HepG2 (cell line): ENCODE data around the gene SPDL1. TPM values are rescaled to one million over a fixed set of nuclear protein-coding genes. Genes with fewer than 3 reads are reported as not detected.
A peak's percentile ranks its signal among the peaks of the same experiment; 100 is the strongest.

Experiments used
- ATF1 ChIP-seq: IDR thresholded peaks from 2 replicates; pipeline ENCODE4 v1.6.1; 2016; ENCODE audit warnings: mild to moderate bottlenecking, control low read depth
- HNRNPH1 ChIP-seq: fragments of 200-400 bp; formaldehyde crosslinking; optimal IDR thresholded peaks from 2 replicates; pipeline ENCODE3; 2017; ENCODE audit warnings: mild to moderate bottlenecking, low read depth, low read length
- PCBP2 ChIP-seq: fragments of 200-400 bp; formaldehyde crosslinking; optimal IDR thresholded peaks from 2 replicates; pipeline ENCODE3; 2018; ENCODE audit warnings: low read length, low read depth; ENCODE audit not compliant: poor library complexity, severe bottlenecking
- RAD51 ChIP-seq: fragments of 450-650 bp; IDR thresholded peaks from 2 replicates; pipeline ENCODE4 v1.6.1; 2016; ENCODE audit warnings: borderline replicate concordance
- SNAPC2 ChIP-seq: sonication (generic); formaldehyde crosslinking; IDR thresholded peaks from 2 replicates; pipeline ENCODE4 v1.8.1; 2022; ENCODE audit warnings: mild to moderate bottlenecking, missing genetic modification reagents
- SRSF1 ChIP-seq: fragments of 200-400 bp; formaldehyde crosslinking; optimal IDR thresholded peaks from 2 replicates; pipeline ENCODE3; 2017; ENCODE audit warnings: mild to moderate bottlenecking, low read depth, low read length, moderate library complexity
- TEAD2 ChIP-seq: sonication (generic); formaldehyde crosslinking; IDR thresholded peaks from 2 replicates; pipeline ENCODE4 v1.9.0; 2021; ENCODE audit warnings: missing genetic modification reagents
- ZIK1 ChIP-seq: sonication (generic); formaldehyde crosslinking; IDR thresholded peaks from 2 replicates; pipeline ENCODE4 v1.5.0; 2020; ENCODE audit warnings: mild to moderate bottlenecking, low read depth, missing genetic modification reagents, borderline replicate concordance
- ZNF746 ChIP-seq: sonication (generic); formaldehyde crosslinking; IDR thresholded peaks from 2 replicates; pipeline ENCODE4 v1.8.0; 2022; ENCODE audit warnings: mild to moderate bottlenecking, missing genetic modification reagents
- polyA plus RNA-seq, 8 experiments: library from polyadenylated mRNA; depleted of rRNA in 3 of 8; stranded (reverse) in 7 of 8; unstranded in 1 of 8; fragments of >200 nt; fragmentation: Illumina TruSeq in 4 of 8; extraction: Trizol in 4 of 8; gene quantifications; 2 replicates each; pipeline versions ENCODE4 v1.2.1 to v1.2.3, GENCODE V29; 2011 to 2016; ENCODE audit warnings: low read depth in 4 of 8, missing spikeins in 1 of 8, mixed read lengths in 1 of 8; ENCODE audit not compliant: insufficient read depth in 1 of 8
- total RNA-seq, 5 experiments: library from RNA; depleted of rRNA; stranded (reverse); fragments of >200 nt; fragmentation: Illumina TruSeq; extraction: Trizol; gene quantifications; 2 replicates each; pipeline ENCODE4 v1.2.3, GENCODE V29; 2016; ENCODE audit warnings: low read depth in 1 of 5
- TF ChIP-seq, protein P1 (sequence below): sonication (generic); formaldehyde crosslinking; conservative IDR thresholded peaks from 2 replicates; pipeline ENCODE4 v1.4.0; 2020; ENCODE audit warnings: missing genetic modification reagents
- TF ChIP-seq, protein P2 (sequence below): IDR thresholded peaks from 2 replicates; pipeline ENCODE4 v1.6.1; 2016; ENCODE audit warnings: missing biosample characterization, missing genetic modification reagents, low read depth
- TF ChIP-seq, protein P3 (sequence below): sonication (generic); formaldehyde crosslinking; IDR thresholded peaks from 2 replicates; pipeline ENCODE4 v1.4.0; 2020; ENCODE audit warnings: mild to moderate bottlenecking, missing genetic modification reagents, borderline replicate concordance
- TF ChIP-seq, protein P4 (sequence below): sonication (generic); formaldehyde crosslinking; IDR thresholded peaks from 2 replicates; pipeline ENCODE4 v1.8.0; 2022; ENCODE audit warnings: missing genetic modification reagents, low read depth, mild to moderate bottlenecking, borderline replicate concordance
- TF ChIP-seq, protein P5 (sequence below), 2 experiments: sonication (generic) in 1 of 2; formaldehyde crosslinking in 1 of 2; IDR thresholded peaks; 2 replicates each; pipeline versions ENCODE4 v1.5.1 to v1.6.1; 2011 to 2020; ENCODE audit warnings: borderline replicate concordance in 1 of 2, low read depth in 1 of 2, low read length in 1 of 2, mild to moderate bottlenecking in 1 of 2, missing genetic modification reagents in 1 of 2, moderate library complexity in 1 of 2
- TF ChIP-seq, protein P6 (sequence below): IDR thresholded peaks from 2 replicates; pipeline ENCODE4 v1.6.1; 2016; ENCODE audit warnings: missing genetic modification reagents, missing compliant biosample characterization
- TF ChIP-seq, protein P7 (sequence below): sonication (generic); formaldehyde crosslinking; IDR thresholded peaks from 2 replicates; pipeline ENCODE4 v1.4.0; 2020; ENCODE audit warnings: missing genetic modification reagents

SPDL1 gene
- total and polyA plus RNA-seq, 2 of the 13 experiments (the other 11 are each of a cell fraction or from before 2014, with no cell fraction given) = 10.9 to 36.6 TPM

DNA sequence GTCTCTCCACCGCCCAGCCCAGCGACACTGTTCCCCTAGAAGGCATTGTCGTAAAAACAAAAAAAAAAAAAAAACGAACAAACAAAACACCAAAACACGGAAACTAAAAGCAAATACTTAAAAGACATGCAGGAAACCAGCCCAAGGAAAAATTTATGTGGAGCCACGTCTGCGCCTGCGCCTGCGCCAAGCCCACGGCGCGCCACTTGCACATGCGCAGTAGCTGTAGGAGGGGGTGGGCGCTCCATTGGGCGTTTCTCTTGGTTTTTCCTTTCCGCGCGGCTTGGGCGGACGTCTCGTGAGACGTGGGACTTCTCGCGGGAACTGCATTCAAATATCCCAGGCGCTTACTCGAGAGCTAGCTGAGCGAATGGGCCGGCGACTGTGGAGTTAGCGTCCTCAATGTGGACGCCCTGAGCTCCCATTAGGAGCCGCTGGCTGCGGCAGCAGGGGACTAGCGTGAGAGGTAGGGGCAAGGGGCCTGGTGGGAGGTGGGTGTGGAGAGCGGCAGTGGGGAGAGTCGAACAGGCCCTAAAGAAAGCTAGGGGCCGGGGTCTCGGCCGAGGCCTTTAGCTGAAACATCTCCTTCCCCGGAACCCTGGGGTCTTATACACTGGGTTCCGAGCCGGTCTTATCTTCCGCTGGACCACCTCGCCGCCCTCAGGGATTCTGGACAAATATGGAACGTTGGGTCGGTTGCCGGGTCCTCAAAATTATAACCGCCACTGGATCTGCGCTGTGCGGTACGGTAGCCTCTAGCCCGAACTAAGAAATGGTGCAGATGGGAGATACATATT lies at the start of gene SPDL1 (continued):
- TF ChIP-seq, protein P1, sequence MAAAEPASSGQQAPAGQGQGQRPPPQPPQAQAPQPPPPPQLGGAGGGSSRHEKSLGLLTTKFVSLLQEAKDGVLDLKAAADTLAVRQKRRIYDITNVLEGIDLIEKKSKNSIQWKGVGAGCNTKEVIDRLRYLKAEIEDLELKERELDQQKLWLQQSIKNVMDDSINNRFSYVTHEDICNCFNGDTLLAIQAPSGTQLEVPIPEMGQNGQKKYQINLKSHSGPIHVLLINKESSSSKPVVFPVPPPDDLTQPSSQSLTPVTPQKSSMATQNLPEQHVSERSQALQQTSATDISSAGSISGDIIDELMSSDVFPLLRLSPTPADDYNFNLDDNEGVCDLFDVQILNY (CRISPR knock-in tag) = peak; percentile 92
- TF ChIP-seq, protein P2, sequence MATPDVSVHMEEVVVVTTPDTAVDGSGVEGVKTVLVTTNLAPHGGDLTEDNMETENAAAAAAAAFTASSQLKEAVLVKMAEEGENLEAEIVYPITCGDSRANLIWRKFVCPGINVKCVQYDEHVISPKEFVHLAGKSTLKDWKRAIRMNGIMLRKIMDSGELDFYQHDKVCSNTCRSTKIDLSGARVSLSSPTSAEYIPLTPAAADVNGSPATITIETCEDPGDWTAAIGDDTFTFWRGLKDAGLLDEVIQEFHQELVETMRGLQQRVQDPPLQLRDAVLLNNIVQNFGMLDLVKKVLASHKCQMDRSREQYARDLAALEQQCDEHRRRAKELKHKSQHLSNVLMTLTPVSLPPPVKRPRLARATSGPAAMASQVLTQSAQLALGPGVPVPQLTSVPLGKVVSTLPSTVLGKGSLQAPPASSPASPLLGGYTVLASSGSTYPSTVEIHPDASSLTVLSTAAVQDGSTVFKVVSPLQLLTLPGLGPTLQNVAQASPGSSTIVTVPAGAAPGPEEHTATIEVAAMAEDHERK = no peak
- TF ChIP-seq, protein P3, sequence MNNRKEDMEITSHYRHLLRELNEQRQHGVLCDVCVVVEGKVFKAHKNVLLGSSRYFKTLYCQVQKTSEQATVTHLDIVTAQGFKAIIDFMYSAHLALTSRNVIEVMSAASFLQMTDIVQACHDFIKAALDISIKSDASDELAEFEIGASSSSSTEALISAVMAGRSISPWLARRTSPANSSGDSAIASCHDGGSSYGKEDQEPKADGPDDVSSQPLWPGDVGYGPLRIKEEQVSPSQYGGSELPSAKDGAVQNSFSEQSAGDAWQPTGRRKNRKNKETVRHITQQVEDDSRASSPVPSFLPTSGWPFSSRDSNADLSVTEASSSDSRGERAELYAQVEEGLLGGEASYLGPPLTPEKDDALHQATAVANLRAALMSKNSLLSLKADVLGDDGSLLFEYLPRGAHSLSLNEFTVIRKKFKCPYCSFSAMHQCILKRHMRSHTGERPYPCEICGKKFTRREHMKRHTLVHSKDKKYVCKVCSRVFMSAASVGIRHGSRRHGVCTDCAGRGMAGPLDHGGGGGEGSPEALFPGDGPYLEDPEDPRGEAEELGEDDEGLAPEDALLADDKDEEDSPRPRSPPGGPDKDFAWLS (CRISPR knock-in tag) = no peak
- TF ChIP-seq ATF1 (CRISPR knock-in tag) (no peak), TEAD2 (no peak), SNAPC2 (no peak), PCBP2 (no peak), RAD51 (no peak), ZNF746 (CRISPR knock-in tag) (no peak; the same call in 1 of the 2 replicates), SRSF1 (peak; percentile 54), HNRNPH1 (no peak), ZIK1 (CRISPR knock-in tag) (no peak)
- TF ChIP-seq, protein P4, sequence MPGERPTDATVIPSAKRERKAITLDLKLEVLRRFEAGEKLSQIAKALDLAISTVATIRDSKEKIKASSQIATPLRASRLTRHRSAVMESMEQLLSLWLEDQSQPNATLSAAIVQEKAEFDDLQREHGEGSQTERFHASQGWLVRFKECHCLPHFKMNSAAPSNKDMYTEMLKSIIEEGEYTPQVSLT (CRISPR knock-in tag) = no peak
- TF ChIP-seq, protein P5, sequence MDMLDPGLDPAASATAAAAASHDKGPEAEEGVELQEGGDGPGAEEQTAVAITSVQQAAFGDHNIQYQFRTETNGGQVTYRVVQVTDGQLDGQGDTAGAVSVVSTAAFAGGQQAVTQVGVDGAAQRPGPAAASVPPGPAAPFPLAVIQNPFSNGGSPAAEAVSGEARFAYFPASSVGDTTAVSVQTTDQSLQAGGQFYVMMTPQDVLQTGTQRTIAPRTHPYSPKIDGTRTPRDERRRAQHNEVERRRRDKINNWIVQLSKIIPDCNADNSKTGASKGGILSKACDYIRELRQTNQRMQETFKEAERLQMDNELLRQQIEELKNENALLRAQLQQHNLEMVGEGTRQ (IDR thresholded peaks at IDR 0.05; ENCODE audit: low read depth, low read length) = no peak
- TF ChIP-seq, protein P5 (CRISPR knock-in tag; IDR thresholded peaks at IDR 0.05; ENCODE audit: borderline replicate concordance) = no peak
- TF ChIP-seq, protein P6, sequence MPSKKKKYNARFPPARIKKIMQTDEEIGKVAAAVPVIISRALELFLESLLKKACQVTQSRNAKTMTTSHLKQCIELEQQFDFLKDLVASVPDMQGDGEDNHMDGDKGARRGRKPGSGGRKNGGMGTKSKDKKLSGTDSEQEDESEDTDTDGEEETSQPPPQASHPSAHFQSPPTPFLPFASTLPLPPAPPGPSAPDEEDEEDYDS (CRISPR knock-in tag) = peak; percentile 80
- TF ChIP-seq, protein P7, sequence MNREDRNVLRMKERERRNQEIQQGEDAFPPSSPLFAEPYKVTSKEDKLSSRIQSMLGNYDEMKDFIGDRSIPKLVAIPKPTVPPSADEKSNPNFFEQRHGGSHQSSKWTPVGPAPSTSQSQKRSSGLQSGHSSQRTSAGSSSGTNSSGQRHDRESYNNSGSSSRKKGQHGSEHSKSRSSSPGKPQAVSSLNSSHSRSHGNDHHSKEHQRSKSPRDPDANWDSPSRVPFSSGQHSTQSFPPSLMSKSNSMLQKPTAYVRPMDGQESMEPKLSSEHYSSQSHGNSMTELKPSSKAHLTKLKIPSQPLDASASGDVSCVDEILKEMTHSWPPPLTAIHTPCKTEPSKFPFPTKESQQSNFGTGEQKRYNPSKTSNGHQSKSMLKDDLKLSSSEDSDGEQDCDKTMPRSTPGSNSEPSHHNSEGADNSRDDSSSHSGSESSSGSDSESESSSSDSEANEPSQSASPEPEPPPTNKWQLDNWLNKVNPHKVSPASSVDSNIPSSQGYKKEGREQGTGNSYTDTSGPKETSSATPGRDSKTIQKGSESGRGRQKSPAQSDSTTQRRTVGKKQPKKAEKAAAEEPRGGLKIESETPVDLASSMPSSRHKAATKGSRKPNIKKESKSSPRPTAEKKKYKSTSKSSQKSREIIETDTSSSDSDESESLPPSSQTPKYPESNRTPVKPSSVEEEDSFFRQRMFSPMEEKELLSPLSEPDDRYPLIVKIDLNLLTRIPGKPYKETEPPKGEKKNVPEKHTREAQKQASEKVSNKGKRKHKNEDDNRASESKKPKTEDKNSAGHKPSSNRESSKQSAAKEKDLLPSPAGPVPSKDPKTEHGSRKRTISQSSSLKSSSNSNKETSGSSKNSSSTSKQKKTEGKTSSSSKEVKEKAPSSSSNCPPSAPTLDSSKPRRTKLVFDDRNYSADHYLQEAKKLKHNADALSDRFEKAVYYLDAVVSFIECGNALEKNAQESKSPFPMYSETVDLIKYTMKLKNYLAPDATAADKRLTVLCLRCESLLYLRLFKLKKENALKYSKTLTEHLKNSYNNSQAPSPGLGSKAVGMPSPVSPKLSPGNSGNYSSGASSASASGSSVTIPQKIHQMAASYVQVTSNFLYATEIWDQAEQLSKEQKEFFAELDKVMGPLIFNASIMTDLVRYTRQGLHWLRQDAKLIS = no peak
